OCI-LY1 (cell line): ENCODE data around the gene TTC6.

Experiments
- H2AFZ ChIP-seq: fragments of 200-600 bp; sonication (generic), shearing (Covaris generic); 2 replicates; pipeline ENCODE4 v1.6.0; 2014; ENCODE audit warnings: antibody characterized with exemption, mild to moderate bottlenecking, low read length
- H3F3A ChIP-seq: fragments of 200-600 bp; sonication (generic), shearing (Covaris generic); 2 replicates; pipeline ENCODE4 v1.6.0; 2014; ENCODE audit warnings: mild to moderate bottlenecking, antibody characterized with exemption, low read length, moderate library complexity; ENCODE audit not compliant: insufficient read depth
- H3K27ac ChIP-seq: fragments of 200-600 bp; sonication (generic); 2 replicates; pipeline ENCODE4 v1.5.1; 2014; ENCODE audit warnings: low read length, mixed run types, mild to moderate bottlenecking, low read depth; ENCODE audit not compliant: poor library complexity, severe bottlenecking
- H3K27me3 ChIP-seq: fragments of 200-600 bp; sonication (generic); 2 replicates; pipeline ENCODE4 v1.6.0; 2014; ENCODE audit warnings: antibody characterized with exemption, mild to moderate bottlenecking, low read length, moderate library complexity; ENCODE audit not compliant: insufficient read depth
- H3K36me3 ChIP-seq: fragments of 200-600 bp; sonication (generic); 2 replicates; pipeline ENCODE4 v1.6.1; 2014; ENCODE audit warnings: mild to moderate bottlenecking, antibody characterized with exemption, low read length, moderate library complexity, mixed read lengths; ENCODE audit not compliant: insufficient read depth
- H3K4me1 ChIP-seq: fragments of 200-600 bp; sonication (generic); 2 replicates; pipeline ENCODE4 v1.5.1; 2014; ENCODE audit warnings: mild to moderate bottlenecking, low read length, moderate library complexity; ENCODE audit not compliant: insufficient read depth, severe bottlenecking
- H3K4me2 ChIP-seq: fragments of 200-600 bp; sonication (generic), shearing (Covaris generic); 2 replicates; pipeline ENCODE4 v1.6.1; 2014; ENCODE audit warnings: low read length
- H3K4me3 ChIP-seq: fragments of 200-600 bp; sonication (generic); 2 replicates; pipeline ENCODE4 v1.5.1; 2014; ENCODE audit warnings: low read length, low read depth, mild to moderate bottlenecking, mixed read lengths; ENCODE audit not compliant: poor library complexity, severe bottlenecking
- H3K79me2 ChIP-seq: fragments of 200-600 bp; shearing (Covaris generic); 2 replicates; pipeline ENCODE4 v1.6.1; 2016; ENCODE audit warnings: mixed run types, low read length, mixed read lengths; ENCODE audit not compliant: insufficient read depth
- H3K9ac ChIP-seq: fragments of 200-600 bp; sonication (generic), shearing (Covaris generic); 2 replicates; pipeline ENCODE4 v1.6.1; 2014; ENCODE audit warnings: mild to moderate bottlenecking, low read length, mixed read lengths
- H3K9me2 ChIP-seq: fragments of 200-600 bp; sonication (generic), shearing (Covaris generic); 2 replicates; pipeline ENCODE4 v1.6.1; 2014; ENCODE audit warnings: low read depth, mild to moderate bottlenecking, low read length, mixed read lengths
- H3K9me3 ChIP-seq: fragments of 200-600 bp; shearing (Covaris generic); 2 replicates; pipeline ENCODE4 v1.6.1; 2014; ENCODE audit warnings: low read length, mixed read lengths
- H4K20me1 ChIP-seq: fragments of 200-600 bp; sonication (generic), shearing (Covaris generic); 2 replicates; pipeline ENCODE4 v1.6.0; 2016; ENCODE audit warnings: mild to moderate bottlenecking, low read length; ENCODE audit not compliant: insufficient read depth
- CTCF ChIP-seq: fragments of 200-600 bp; sonication (generic), shearing (Covaris generic); IDR thresholded peaks from 2 replicates; pipeline ENCODE4 v1.5.1; 2017; ENCODE audit warnings: mild to moderate bottlenecking, antibody characterized with exemption, low read length, moderate library complexity, mixed read lengths
- EZH2 ChIP-seq: fragments of 200-600 bp; sonication (generic), shearing (Covaris generic); IDR thresholded peaks from 2 replicates; pipeline ENCODE4 v1.8.0; 2017; ENCODE audit warnings: borderline replicate concordance, mixed run types, mild to moderate bottlenecking, antibody characterized with exemption, low read length, moderate library complexity, mixed read lengths

TTC6 gene

DNA sequence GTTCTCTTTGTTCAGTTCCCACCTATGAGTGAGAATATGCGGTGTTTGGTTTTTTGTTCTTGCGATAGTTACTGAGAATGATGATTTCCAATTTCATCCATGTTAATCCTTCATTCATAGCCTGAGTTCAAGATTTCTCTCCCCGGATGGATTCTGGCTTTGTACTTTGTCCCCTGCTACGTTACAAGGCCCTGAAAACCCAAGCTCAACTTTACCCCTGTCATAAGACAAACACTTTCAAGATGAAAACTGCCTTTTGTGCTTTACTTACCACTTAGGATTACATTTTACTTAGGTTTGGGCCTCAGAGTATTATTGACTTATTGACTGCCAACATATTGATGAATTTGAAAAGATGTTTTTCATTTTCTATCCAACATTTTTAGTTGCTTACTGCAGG is 36.7 kb upstream of the TTC6 start:
- Histone ChIP-seq H3K9me2 (no peaks in the 10 kb centered on the region), H3K4me3 (no peak overlapping the region), H3K36me3 (no peaks in the 10 kb centered on the region), H2AFZ (no peak overlapping the region), H3F3A (peaks cover 4% of the 10 kb centered on the region; the same call in 1 of the 2 replicates), H3K27ac (no peak overlapping the region), H3K27me3 (no peaks in the 10 kb centered on the region), H3K79me2 (no peaks in the 10 kb centered on the region), H4K20me1 (no peaks in the 10 kb centered on the region), H3K9ac (no peak overlapping the region), H3K4me1 (no peaks in the 10 kb centered on the region), H3K4me2 (no peak overlapping the region), H3K9me3 (no peaks in the 10 kb centered on the region)
- TF ChIP-seq CTCF (no peak), EZH2 (no peak)

GRCh38 chr14:37559386-37559785 is 36.0 kb upstream of the TTC6 start:
- H3K27me3 ChIP-seq: no peaks in the 10 kb centered on the region
- TF ChIP-seq CTCF (no peak), EZH2 (no peak)
- no peaks in the 10 kb centered on the region for H3K9me3 ChIP-seq
- H4K20me1 ChIP-seq: no peaks in the 10 kb centered on the region
- no peaks in the 10 kb centered on the region for H3K4me1 ChIP-seq
- H3K4me2 ChIP-seq: no peak overlapping the region
- no peak overlapping the region for H3K9ac ChIP-seq
- no peaks in the 10 kb centered on the region for H3K36me3 ChIP-seq
- no peak overlapping the region for H3K4me3 ChIP-seq
- no peaks in the 10 kb centered on the region for H3K9me2 ChIP-seq
- H2AFZ ChIP-seq: no peak overlapping the region
- peaks cover 4% of the 10 kb centered on the region; the same call in 1 of the 2 replicates for H3F3A ChIP-seq
- no peaks in the 10 kb centered on the region for H3K79me2 ChIP-seq
- H3K27ac ChIP-seq: no peak overlapping the region

DNA sequence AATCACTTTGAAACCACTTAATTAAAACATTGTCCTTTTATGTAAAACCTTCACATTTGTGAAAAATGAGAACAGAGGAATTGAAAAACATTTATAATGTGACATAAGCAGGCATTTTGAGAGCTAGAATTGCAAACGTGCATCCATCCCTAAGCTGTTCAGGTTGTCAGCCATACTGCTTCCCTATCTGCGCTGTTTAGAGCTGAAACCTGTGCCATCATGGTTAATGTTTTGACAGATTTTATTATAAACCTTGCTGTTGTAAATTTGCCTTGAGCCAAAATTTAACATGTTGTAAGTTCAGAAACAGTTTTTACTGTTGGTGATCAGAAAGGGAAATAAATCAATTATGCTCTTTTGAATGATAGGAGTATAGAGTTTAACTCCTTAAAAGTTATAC is 32.2 kb upstream of the TTC6 start:
- Histone ChIP-seq H3K4me3 (no peak overlapping the region), H3K9me2 (no peaks in the 10 kb centered on the region), H3K4me2 (no peak overlapping the region), H3K9me3 (no peaks in the 10 kb centered on the region), H3K27me3 (no peaks in the 10 kb centered on the region), H3K9ac (no peak overlapping the region), H3F3A (peaks cover 4% of the 10 kb centered on the region; the same call in 1 of the 2 replicates), H4K20me1 (no peaks in the 10 kb centered on the region), H3K27ac (no peak overlapping the region), H3K4me1 (no peaks in the 10 kb centered on the region), H3K79me2 (no peaks in the 10 kb centered on the region), H2AFZ (no peak overlapping the region), H3K36me3 (no peaks in the 10 kb centered on the region)
- TF ChIP-seq CTCF: no peak
- no peak for TF ChIP-seq EZH2
